Colonic mucosa (tissue), 4 donors: ENCODE measurements around the gene CHPF. TPM values are rescaled to one million over a fixed set of nuclear protein-coding genes. Genes with fewer than 3 reads are reported as not detected.
A peak's percentile ranks its signal among the peaks of the same experiment; 100 is the strongest.

Experiments used
- DNase-seq: peaks from one replicate; pipeline ENCODE4 v3.0.0-alpha.2; 2020
- H3K27ac ChIP-seq: fragments of 200-600 bp; one replicate; pipeline ENCODE4 v1.8.0; 2021
- H3K27me3 ChIP-seq: fragments of 200-600 bp; one replicate; pipeline ENCODE4 v1.8.0; 2021
- H3K36me3 ChIP-seq: fragments of 200-600 bp; one replicate; pipeline ENCODE4 v1.8.0; 2021
- H3K4me1 ChIP-seq: fragments of 200-600 bp; one replicate; pipeline ENCODE4 v1.8.0; 2021; ENCODE audit warnings: mild to moderate bottlenecking
- H3K4me3 ChIP-seq: fragments of 200-600 bp; one replicate; pipeline ENCODE4 v1.8.0; 2021
- H3K9ac ChIP-seq, 2 donors: one replicate each; pipeline ENCODE4 v1.7.0; 2013; ENCODE audit warnings: control low read depth in 2 of 2, low read depth in 2 of 2, low read length in 2 of 2
- H3K9me3 ChIP-seq: fragments of 200-600 bp; one replicate; pipeline ENCODE4 v1.8.0; 2021
- CTCF ChIP-seq: fragments of 200-600 bp; IDR thresholded peaks from one replicate; pipeline ENCODE4 v1.8.0; 2022; ENCODE audit warnings: antibody characterized with exemption, mild to moderate bottlenecking
- intact Hi-C: fragments of 100-400 bp; cut with DNase I; formaldehyde crosslinking; loops from one replicate; pipeline ENCODE4 v1.14.1; 2022
- total RNA-seq, 2 donors: library from RNA; stranded (reverse); fragmentation: NEBNext Ultra II Directional in 1 of 2; extraction: Animal tissue kit (Norgen Biotek cat#: 25700) in 1 of 2; gene quantifications; one replicate each; pipeline ENCODE4 v1.2.1, GENCODE V29; 2021
- donor health status: healthy.
- donor health status: DM: no; HTN: no; CAD: no.
- donor health status: DM: no; HTN: no; CAD: no.

CHPF gene
- total RNA-seq, 2 donors from 2014 or later = 43.1 to 43.5 TPM

- TF ChIP-seq CTCF = no peak
- Histone ChIP-seq H3K9me3 (no peaks in the 10 kb centered on the region), H3K4me3 (no peak overlapping the region), H3K9ac (no peak overlapping the region), H3K27me3 (peaks cover 8% of the 10 kb centered on the region), H3K36me3 (no peaks in the 10 kb centered on the region), H3K27ac (no peak overlapping the region), H3K4me1 (no peaks in the 10 kb centered on the region)
- intact Hi-C loops = no loop called here
- DNase-seq = no peak
Observed at GRCh38 chr2:219566640-219567039, 23.0 kb upstream of the CHPF start.

GRCh38 chr2:219565130-219566080 is 21.8 kb upstream of the CHPF start:
- intact Hi-C loops = no loop called here
- Histone ChIP-seq H3K4me1 (no peaks in the 10 kb centered on the region), H3K4me3 (no peak overlapping the region), H3K36me3 (no peaks in the 10 kb centered on the region), H3K27ac (no peak overlapping the region), H3K9ac (no peak overlapping the region), H3K27me3 (no peaks in the 10 kb centered on the region), H3K9me3 (no peaks in the 10 kb centered on the region)
- no peak for TF ChIP-seq CTCF
- no peak for DNase-seq

GRCh38 chr2:219563271-219563928 is 19.8 kb upstream of the CHPF start:
- TF ChIP-seq CTCF = no peak
- Histone ChIP-seq H3K9ac (no peak overlapping the region), H3K36me3 (no peaks in the 10 kb centered on the region), H3K4me3 (no peak overlapping the region), H3K9me3 (no peaks in the 10 kb centered on the region), H3K27ac (no peak overlapping the region), H3K27me3 (no peaks in the 10 kb centered on the region), H3K4me1 (no peaks in the 10 kb centered on the region)
- intact Hi-C loops = no loop called here
- DNase-seq = no peak

GRCh38 chr2:219562049-219563020 is 18.7 kb upstream of the CHPF start:
- DNase-seq = peak; percentile 12
- Histone ChIP-seq H3K4me1 (no peaks in the 10 kb centered on the region), H3K4me3 (no peak overlapping the region), H3K9me3 (no peaks in the 10 kb centered on the region), H3K36me3 (no peaks in the 10 kb centered on the region), H3K27me3 (no peaks in the 10 kb centered on the region), H3K9ac (no peak overlapping the region), H3K27ac (no peak overlapping the region)
- intact Hi-C loops = no loop called here
- no peak for TF ChIP-seq CTCF
